Measurements from ENCODE around the gene ATRIP.

ATRIP gene

DNA sequence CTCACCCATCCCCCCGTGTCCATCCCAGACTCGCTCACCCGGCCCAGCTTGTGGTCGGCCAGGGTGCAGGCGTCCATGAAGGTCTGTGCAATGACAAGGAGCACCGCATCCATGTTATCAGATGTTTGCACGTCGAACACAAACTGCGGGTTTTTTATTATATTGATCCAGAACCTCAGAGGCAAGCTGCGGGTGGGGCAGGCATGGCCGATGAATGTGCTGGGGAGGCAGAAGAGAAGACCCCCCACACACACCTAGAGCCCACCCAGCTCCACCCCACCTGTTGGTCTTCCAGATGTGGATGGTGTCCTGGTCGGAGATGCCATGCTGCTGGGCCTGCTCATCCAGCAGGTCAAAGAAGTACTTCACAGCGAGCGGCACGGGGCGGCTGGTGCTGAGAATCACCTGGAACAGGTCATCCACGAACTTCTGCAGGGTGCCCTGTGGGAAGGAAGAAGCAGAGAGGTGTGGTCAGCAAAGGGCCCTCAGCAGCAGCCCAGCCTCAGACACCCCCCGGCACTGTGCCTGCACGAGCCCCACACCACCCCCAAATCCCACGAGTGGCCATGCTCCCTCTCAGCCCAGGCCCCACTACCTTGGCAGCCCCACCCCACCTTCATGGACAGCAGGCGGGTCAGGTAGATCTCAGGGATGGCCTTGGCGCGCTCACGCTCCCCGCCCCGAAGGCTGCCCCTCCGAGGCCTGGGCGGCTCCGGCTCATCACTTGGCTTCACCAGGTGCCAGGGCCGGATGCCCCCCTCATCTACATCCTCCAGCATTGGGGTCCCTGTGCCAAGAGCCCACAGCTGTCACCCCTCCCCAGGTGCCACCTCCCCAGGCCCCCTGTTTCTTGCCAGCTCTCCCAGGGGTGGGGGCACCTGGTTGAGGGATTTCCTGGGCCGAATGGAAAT, 37.0 kb upstream of the ATRIP start:
- no peak overlapping the region for H3K27ac ChIP-seq
- no peak for DNase-seq (ENCODE audit: low read depth, low spot score)

GRCh38 chr3:48410205-48411040, 36.1 kb upstream of the ATRIP start:
- no peak for DNase-seq (ENCODE audit: low read depth, low spot score)

GRCh38 chr3:48411041-48411588, 35.4 kb upstream of the ATRIP start:
- H3K27ac ChIP-seq = no peak overlapping the region
- no peak for DNase-seq (ENCODE audit: low read depth, low spot score)

More at GRCh38 chr3:48410205-48411040, 36.1 kb upstream of the ATRIP start:
- H3K27ac ChIP-seq = no peak overlapping the region

GRCh38 chr3:48411606-48412374, 34.7 kb upstream of the ATRIP start:
- DNase-seq (ENCODE audit: low read depth, low spot score) = no peak
- no peak overlapping the region for H3K27ac ChIP-seq

DNA sequence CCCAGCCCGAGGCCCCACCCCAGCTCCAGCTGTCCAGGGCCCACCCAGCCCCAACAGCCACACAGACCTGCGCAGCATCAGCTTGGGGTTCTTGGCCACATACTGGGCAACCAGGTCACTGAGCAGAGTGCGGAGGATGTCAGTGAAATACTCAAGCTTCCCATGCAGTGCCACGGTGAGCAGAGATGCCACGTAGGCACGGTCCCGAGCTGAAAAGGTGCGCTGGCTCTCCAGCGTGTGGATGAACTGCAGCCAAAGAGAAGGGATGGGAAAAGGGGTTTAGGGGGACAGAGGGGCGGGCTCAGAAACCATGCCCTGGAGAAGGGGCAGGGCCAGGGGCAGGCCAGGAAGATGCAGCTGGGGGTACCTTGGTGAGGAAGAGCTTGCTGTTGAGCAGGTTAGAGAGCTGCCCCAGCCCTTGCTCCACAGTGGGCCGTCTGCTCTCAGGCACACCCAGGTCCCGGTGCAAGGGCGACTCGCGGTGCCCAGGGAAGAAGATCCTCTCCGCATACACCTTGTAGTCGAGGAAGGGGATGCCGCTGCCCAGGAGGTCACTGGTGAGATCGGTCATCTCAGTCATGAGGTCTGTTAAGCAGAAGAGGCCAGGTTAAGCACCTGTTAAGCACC, 34.0 kb upstream of the ATRIP start:
- no peak for DNase-seq (ENCODE audit: low read depth, low spot score)
- peak overlapping the region; percentile 13 for H3K27ac ChIP-seq

DNA sequence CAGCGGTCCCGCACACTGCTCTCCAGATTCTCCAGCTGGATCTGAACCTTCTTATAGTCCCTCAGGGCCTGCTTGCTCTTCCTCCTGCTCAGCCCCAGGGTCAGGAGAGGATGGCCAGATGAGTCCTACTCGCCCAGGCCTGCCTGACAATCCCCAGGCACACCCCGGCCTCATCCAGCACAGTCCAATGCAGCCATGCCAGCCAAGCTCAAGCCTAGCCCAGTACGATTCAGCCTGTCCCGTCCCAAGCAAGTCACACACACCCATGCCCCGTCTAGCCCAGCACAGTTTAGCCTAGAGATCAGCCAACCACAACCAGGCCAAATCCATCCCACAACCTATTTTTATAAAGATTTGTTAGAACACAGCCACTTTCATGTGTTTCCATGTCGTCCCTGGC, 33.5 kb upstream of the ATRIP start:
- no peak for DNase-seq (ENCODE audit: low read depth, low spot score)

DNA sequence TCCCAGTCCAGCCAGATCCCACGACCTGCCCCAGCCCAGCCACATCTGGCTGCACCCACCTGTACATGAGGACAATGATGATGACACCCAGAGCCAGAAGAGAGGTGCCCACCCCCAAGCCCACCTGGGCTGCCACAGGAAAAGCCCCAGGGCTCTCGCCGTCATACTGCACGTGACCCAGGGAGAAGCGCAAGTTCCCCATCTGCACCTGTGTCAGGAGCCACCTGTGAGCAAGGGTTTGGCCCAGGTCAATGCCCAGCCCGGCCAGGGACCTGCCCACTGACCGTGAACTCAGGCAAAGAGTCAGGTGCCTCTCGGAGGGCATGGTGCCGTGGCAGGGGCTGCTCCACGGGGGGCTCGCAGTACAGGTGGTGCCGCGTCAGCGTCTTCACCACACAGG, 32.9 kb upstream of the ATRIP start:
- H3K27ac ChIP-seq = peak overlapping the region; percentile 13
- DNase-seq (ENCODE audit: low read depth, low spot score) = no peak

More for the DNA sequence above, 33.5 kb upstream of the ATRIP start:
- H3K27ac ChIP-seq = peak overlapping the region; percentile 13

GRCh38 chr3:48414376-48415250, 31.9 kb upstream of the ATRIP start:
- DNase-seq (ENCODE audit: low read depth, low spot score) = no peak
- no peak overlapping the region for H3K27ac ChIP-seq

- no peak overlapping the region for H3K27ac ChIP-seq
- no peak for DNase-seq (ENCODE audit: low read depth, low spot score)
Observed at GRCh38 chr3:48415251-48415953, 31.1 kb upstream of the ATRIP start.

- no peak overlapping the region for H3K27ac ChIP-seq
- no peak for DNase-seq (ENCODE audit: low read depth, low spot score)
Observed at GRCh38 chr3:48416091-48416505, 30.4 kb upstream of the ATRIP start.

DNA sequence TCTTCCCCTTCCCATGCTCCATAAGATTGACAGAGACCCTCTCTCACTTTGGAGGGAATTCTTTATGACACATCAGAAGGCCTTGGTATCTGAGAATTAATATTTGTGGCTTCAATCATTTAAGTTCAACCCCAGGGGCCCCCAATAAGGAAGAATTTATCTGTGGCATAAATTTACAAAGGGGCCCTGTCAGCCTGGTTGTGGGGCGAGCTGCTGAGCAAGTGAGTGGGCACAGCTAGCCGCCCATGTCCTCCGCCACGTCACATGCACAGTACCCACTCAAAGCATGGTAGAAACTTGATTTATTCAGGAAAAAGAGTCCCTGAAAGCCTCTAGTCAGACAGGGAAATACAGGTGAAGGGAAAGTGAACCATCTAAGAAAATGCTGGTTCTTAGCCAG, 30.0 kb upstream of the ATRIP start:
- no peak for DNase-seq (ENCODE audit: low read depth, low spot score)
- no peak overlapping the region for H3K27ac ChIP-seq

DNA sequence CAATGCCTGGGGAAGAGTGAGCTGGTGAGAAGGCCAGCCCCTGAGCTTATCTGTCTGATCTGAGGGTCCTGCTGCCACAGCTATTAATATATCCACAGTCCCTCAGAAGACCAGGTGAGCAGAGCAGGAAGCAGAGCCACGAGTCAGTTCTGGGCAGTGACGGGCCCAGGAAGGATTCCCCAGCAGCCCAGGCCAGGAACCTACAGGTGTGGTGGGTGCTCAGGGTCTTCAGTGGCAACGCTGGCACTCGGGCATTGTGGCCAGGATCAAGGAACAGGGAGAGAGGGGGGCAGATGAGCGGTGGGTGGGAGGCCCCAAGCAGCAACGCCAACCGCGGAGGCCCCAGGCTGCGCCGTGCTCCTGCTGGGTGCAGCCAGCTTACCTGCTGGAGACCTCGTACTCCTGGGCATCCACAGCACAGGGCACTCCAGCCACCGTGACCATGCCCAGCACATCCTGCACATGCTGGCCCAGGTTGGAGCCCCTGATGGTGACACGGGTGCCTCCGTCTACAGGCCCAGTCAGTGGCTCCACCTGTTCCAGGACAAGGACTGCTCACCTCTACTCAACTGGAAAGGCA, 28.9 kb upstream of the ATRIP start:
- no peak for DNase-seq (ENCODE audit: low read depth, low spot score)
- H3K27ac ChIP-seq = no peak overlapping the region

DNA sequence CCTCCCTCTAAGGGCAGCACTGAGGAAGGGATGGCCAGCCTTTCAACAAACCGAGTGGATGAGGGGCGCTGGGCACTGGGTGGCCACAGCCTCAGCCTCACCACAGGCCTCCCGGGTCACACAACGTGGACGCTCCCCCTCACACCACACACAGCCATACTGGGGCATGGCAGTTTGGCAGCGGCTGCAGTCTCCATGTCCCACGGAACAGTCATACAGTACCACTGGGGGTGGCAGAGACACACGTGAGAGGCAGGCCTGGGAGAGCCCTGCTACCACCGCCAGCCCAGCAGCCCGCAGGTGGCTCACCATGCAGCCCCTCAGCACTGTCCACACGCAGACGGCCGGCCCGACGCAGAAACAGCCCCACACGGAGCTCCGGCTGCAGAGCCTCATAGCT, 28.4 kb upstream of the ATRIP start:
- no peak for DNase-seq (ENCODE audit: low read depth, low spot score)
- no peak overlapping the region for H3K27ac ChIP-seq

GRCh38 chr3:48418651-48419050, 27.9 kb upstream of the ATRIP start:
- DNase-seq (ENCODE audit: low read depth, low spot score) = no peak
- no peak overlapping the region for H3K27ac ChIP-seq

- no peak for DNase-seq (ENCODE audit: low read depth, low spot score)
- H3K27ac ChIP-seq = no peak overlapping the region
Observed at GRCh38 chr3:48419149-48419548, 27.4 kb upstream of the ATRIP start.

- DNase-seq (ENCODE audit: low read depth, low spot score) = no peak
- no peak overlapping the region for H3K27ac ChIP-seq
Observed at GRCh38 chr3:48419597-48419996, 26.9 kb upstream of the ATRIP start.

- no peak overlapping the region for H3K27ac ChIP-seq
Observed at GRCh38 chr3:48420561-48420960, 26.0 kb upstream of the ATRIP start.

GRCh38 chr3:48422272-48422671, 24.3 kb upstream of the ATRIP start:
- DNase-seq (ENCODE audit: low read depth, low spot score) = no peak
- H3K27ac ChIP-seq = no peak overlapping the region

More at GRCh38 chr3:48420561-48420960, 26.0 kb upstream of the ATRIP start:
- DNase-seq (ENCODE audit: low read depth, low spot score) = no peak

Measured in epithelial cell of prostate (primary cell).